A549 (cell line): Measurements from ENCODE around the gene PLCB4. TPM values are rescaled to one million over a fixed set of nuclear protein-coding genes. Genes with fewer than 3 reads are reported as not detected.
"Not testable (repeated sequence)": the region's sequence is repeated elsewhere in the genome, so short reads cannot be mapped to it uniquely, and the experiment has no call there.

ENCODE experiments used
- ATAC-seq, 2 experiments: fragments of 200-7000 bp in 1 of 2; fragments of >200 bp in 1 of 2; cut with Nextera tagmentation in 1 of 2; cut with Tn5 transposase in 1 of 2; 3 replicates each; pipeline versions ENCODE4 v1.8.0 to v1.9.1; 2018 to 2020; ENCODE audit warnings: mild to moderate bottlenecking in 1 of 2, moderate library complexity in 1 of 2
- CTCF ChIA-PET: fragments of 300-600 bp; sonication (Branson Sonifier 250); formaldehyde crosslinking; extraction: SDS; loops from one replicate; lab custom pipeline; 2021; ENCODE audit warnings: antibody characterized with exemption, inconsistent platforms; lab: Yijun Ruan, JAX
- POLR2A ChIA-PET: fragments of 350-600 bp; formaldehyde crosslinking; extraction: SDS; loops from one replicate; lab custom pipeline; 2021; ENCODE audit warnings: antibody characterized with exemption, inconsistent platforms; lab: Yijun Ruan, JAX
- DNase-seq, 2 experiments: peaks; one replicate each; pipeline versions ENCODE4 v3.0.0 to v3.0.0-alpha.2; 2011 to 2016; ENCODE audit warnings: low read depth in 1 of 2, low spot score in 1 of 2
- FAIRE-seq: peaks from 2 replicates; lab custom pipeline; 2011; peaks lifted over from hg19 to GRCh38; lab: Jason Lieb, UNC
- H3K27ac ChIP-seq, 2 experiments: fragments of >200 bp; sonication (Bioruptor Twin); formaldehyde crosslinking; 3 replicates each; pipeline ENCODE4 v1.5.1; 2016 to 2017
- H3K4me1 ChIP-seq: fragments of >200 bp; sonication (Bioruptor Twin); formaldehyde crosslinking; 3 replicates; pipeline ENCODE4 v1.6.1; 2016
- H3K4me2 ChIP-seq: fragments of >200 bp; sonication (Bioruptor Twin); formaldehyde crosslinking; 3 replicates; pipeline ENCODE4 v1.6.1; 2016
- H3K4me3 ChIP-seq: fragments of >200 bp; sonication (Bioruptor Twin); formaldehyde crosslinking; 3 replicates; pipeline ENCODE4 v1.5.1; 2016
- H3K9me3 ChIP-seq: fragments of >200 bp; sonication (Bioruptor Twin); formaldehyde crosslinking; 3 replicates; pipeline ENCODE4 v1.6.1; 2016
- BHLHE40 ChIP-seq: IDR thresholded peaks from 2 replicates; pipeline ENCODE4 v1.6.1; 2012; ENCODE audit warnings: low read depth, low read length, inconsistent platforms
- CBX8 ChIP-seq: fragments of 200-600 bp; sonication (generic); IDR thresholded peaks from 2 replicates; pipeline ENCODE4 v1.6.1; 2016
- CEBPB ChIP-seq, 2 experiments: fragments of >200 bp in 1 of 2; sonication (Bioruptor Twin) in 1 of 2; formaldehyde crosslinking in 1 of 2; IDR thresholded peaks; 2 replicates each; pipeline ENCODE4 v1.6.1; 2012 to 2016
- CHD4 ChIP-seq: fragments of 200-600 bp; sonication (generic); IDR thresholded peaks from 2 replicates; pipeline ENCODE4 v1.6.1; 2016; ENCODE audit warnings: antibody characterized with exemption, mild to moderate bottlenecking, borderline replicate concordance
- ESRRA ChIP-seq: fragments of 150-350 bp; IDR thresholded peaks from 2 replicates; pipeline ENCODE4 v1.6.1; 2014; ENCODE audit warnings: mild to moderate bottlenecking, low read length, borderline replicate concordance
- HOXB13 ChIP-seq: fragments of 250-450 bp; sonication (Bioruptor Pico); IDR thresholded peaks from 2 replicates; pipeline ENCODE4 v1.5.0; 2020; ENCODE audit warnings: low read depth, mild to moderate bottlenecking, moderate library complexity
- HOXB5 ChIP-seq: fragments of 250-450 bp; sonication (Bioruptor Pico); IDR thresholded peaks from 2 replicates; pipeline ENCODE4 v1.5.0; 2020; ENCODE audit warnings: mild to moderate bottlenecking, moderate library complexity
- KDM1A ChIP-seq: fragments of 200-600 bp; sonication (generic); IDR thresholded peaks from 2 replicates; pipeline ENCODE4 v1.6.1; 2016; ENCODE audit warnings: low read depth, mild to moderate bottlenecking
- KDM5A ChIP-seq: fragments of 200-600 bp; sonication (generic); IDR thresholded peaks from 2 replicates; pipeline ENCODE4 v1.6.1; 2016; ENCODE audit warnings: antibody characterized with exemption, mild to moderate bottlenecking
- NR3C1 ChIP-seq: fragments of >200 bp; sonication (Bioruptor Twin); formaldehyde crosslinking; IDR thresholded peaks from 3 replicates; pipeline ENCODE4 v1.6.1; 2017
- POLR2AphosphoS2 ChIP-seq: conservative IDR thresholded peaks from 2 replicates; pipeline ENCODE4 v1.6.1; 2012; ENCODE audit warnings: low read length, improper control_type of control experiment, inconsistent platforms
- RCOR1 ChIP-seq: fragments of 150-350 bp; IDR thresholded peaks from 2 replicates; pipeline ENCODE4 v1.6.1; 2014; ENCODE audit warnings: antibody characterized with exemption, low read length, low read depth
- RFX5 ChIP-seq: fragments of 450-650 bp; IDR thresholded peaks from 2 replicates; pipeline ENCODE4 v1.7.1; 2014; ENCODE audit warnings: antibody characterized with exemption, mild to moderate bottlenecking, moderate library complexity
- RNF2 ChIP-seq: fragments of 200-600 bp; sonication (generic); IDR thresholded peaks from 2 replicates; pipeline ENCODE4 v1.6.1; 2016; ENCODE audit warnings: low read depth, mild to moderate bottlenecking, antibody characterized with exemption, moderate library complexity, borderline replicate concordance
- TFCP2L1 ChIP-seq: fragments of 250-450 bp; sonication (Bioruptor Pico); IDR thresholded peaks from 2 replicates; pipeline ENCODE4 v1.5.0; 2021; ENCODE audit warnings: mild to moderate bottlenecking
- ZC3H11A ChIP-seq: fragments of 450-650 bp; IDR thresholded peaks from 2 replicates; pipeline ENCODE4 v1.6.1; 2014; ENCODE audit warnings: antibody characterized with exemption, mild to moderate bottlenecking
- ZFP36 ChIP-seq: fragments of 450-650 bp; IDR thresholded peaks from 2 replicates; pipeline ENCODE4 v1.6.1; 2014; ENCODE audit warnings: borderline replicate concordance; ENCODE audit not compliant: partially characterized antibody
- WGBS: methylation state at CpG from one replicate; pipeline ENCODE4 v1.1.6; 2017; ENCODE audit errors: missing lambda C conversion rate; 5-methylcytosine and 5-hydroxymethylcytosine counted together
- polyA plus RNA-seq, 4 experiments: library from polyadenylated mRNA; depleted of rRNA in 3 of 4; stranded (reverse); fragments of >200 nt; fragmentation: RNase III in 1 of 4; extraction: RNeasy Plus Mini Kit Qiagen cat#74134 plus additional on column Dnase treatment in 1 of 4; gene quantifications; 2 replicates in 3 of 4; 3 replicates in 1 of 4; pipeline ENCODE4 v1.2.3, GENCODE V29; 2011 to 2017
- TF ChIP-seq, protein P1 (sequence below): fragments of >200 bp; sonication (Bioruptor Twin); formaldehyde crosslinking; IDR thresholded peaks from 2 replicates; pipeline ENCODE4 v1.6.1; 2016
- TF ChIP-seq, protein P2 (sequence below): IDR thresholded peaks from 2 replicates; pipeline ENCODE4 v1.6.1; 2012; ENCODE audit warnings: low read depth, borderline replicate concordance

The PLCB4 gene
- polyA plus RNA-seq, 2 of the 4 experiments (the other 2 are of a cell fraction): 17.1 to 32.1 TPM

GRCh38 chr20:9152139-9152538, 83.3 kb downstream of the PLCB4 start:
- FAIRE-seq, POLR2A ChIA-PET, H3K9me3 ChIP-seq, H3K4me2 ChIP-seq, ATAC-seq, DNase-seq, H3K27ac ChIP-seq, H3K4me3 ChIP-seq: not testable (repeated sequence)
- peaks cover 18% of the 10 kb centered on the region for H3K4me1 ChIP-seq
- 15% methylated on average over 1 of the region's 1 CpG for WGBS
- CTCF ChIA-PET: interaction anchor here (0.6 kb wide), 1 partner anchor 1507 kb away, joined by 3 read pairs; no protein-coding TSS in a partner anchor
- TF ChIP-seq ZFP36: peak; percentile 52

DNA sequence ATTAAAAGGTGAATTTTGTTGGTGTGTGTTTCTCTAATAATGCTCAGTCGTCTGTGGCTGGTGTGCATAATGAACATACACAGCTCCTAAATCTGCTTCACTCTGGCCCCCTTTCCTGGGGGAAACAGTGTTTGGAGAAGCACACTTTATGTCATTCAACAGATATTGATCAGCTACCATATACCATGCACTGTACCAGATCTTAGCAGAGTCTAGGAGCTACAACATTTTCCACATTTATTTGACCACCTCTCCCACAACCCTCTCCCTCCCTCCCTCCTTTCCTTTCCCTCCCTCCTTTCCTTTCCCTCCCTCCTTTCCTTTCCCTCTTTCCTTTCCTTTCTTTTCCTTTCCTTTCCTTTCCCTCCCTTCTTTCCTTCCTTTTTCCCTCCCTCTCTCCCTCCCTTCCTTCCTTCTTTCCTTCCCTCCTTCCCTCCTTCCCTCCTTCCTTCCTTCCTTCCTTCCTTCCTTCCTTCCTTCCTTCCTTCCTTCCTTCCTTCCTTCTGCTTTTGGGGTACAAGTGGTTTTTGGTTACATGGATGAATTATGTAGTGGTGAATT, 85.7 kb downstream of the PLCB4 start:
- no peak for ATAC-seq
- TF ChIP-seq CEBPB (IDR thresholded peaks at IDR 0.05): no peak
- TF ChIP-seq RNF2: no peak
- TF ChIP-seq CHD4: no peak
- TF ChIP-seq ZC3H11A: no peak
- TF ChIP-seq HOXB13: no peak
- no peak for TF ChIP-seq BHLHE40
- TF ChIP-seq, protein P1, sequence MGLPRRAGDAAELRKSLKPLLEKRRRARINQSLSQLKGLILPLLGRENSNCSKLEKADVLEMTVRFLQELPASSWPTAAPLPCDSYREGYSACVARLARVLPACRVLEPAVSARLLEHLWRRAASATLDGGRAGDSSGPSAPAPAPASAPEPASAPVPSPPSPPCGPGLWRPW: no peak
- no peak for TF ChIP-seq RCOR1
- TF ChIP-seq KDM1A: no peak
- TF ChIP-seq, all 56 proteins: peak for 0
- no peak overlapping the region for H3K4me2 ChIP-seq
- no peak overlapping the region for H3K27ac ChIP-seq
- DNase-seq: no peak
- 0 out of 3 replicates have a peak, but pooled peaks cover 4% of the 10 kb centered on the region for H3K9me3 ChIP-seq
- ChIA-PET POLR2A (no interaction called here), CTCF (interaction anchor here (1.1 kb wide), 1 partner anchor 301 kb away, joined by 3 read pairs; no protein-coding TSS in a partner anchor)
- no peaks in the 10 kb centered on the region for H3K4me1 ChIP-seq
- H3K4me3 ChIP-seq: no peak overlapping the region
- FAIRE-seq: no peak
- WGBS: 83% methylated on average over 1 of the region's 1 CpG

DNA sequence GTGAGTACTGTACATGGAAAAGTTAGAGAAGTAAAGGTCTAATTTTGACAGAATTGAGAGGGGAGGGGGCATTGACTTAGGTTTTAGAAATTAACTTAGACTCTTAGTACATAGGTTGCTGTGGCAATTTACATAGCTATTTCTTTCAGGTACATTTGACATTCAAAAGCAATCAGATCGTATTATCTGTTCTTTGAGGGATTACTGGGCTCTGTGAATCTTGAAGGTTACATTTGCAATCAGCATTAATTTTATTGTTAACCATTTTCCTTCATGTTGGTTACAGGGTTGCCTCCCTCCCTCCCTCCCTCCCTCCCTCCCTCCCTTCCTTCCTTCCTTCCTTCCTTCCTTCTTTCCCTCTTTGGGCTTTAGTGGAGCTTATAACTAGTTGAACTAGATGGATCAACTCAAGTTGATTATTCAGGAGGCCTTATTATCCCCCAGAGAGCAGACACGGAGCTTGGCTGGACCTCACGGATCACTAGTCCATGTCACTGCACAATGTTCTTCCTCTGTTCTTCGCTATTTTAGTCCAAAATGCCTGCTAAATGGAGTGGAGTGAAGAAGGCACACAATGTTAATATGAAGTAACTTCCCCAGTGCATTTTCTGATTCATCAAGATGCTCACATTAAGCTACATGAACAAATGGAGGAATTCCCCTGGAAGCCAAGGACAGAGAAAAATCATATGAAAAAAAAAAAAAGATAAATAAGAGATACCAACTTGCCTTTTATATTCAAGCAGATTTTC, 87.8 kb downstream of the PLCB4 start:
- Histone ChIP-seq H3K4me3 (no peak overlapping the region), H3K4me2 (no peak overlapping the region), H3K27ac (no peak overlapping the region), H3K4me1 (peaks cover 9% of the 10 kb centered on the region; the same call in 1 of the 3 replicates), H3K9me3 (0 out of 3 replicates have a peak, but pooled peaks cover 4% of the 10 kb centered on the region)
- WGBS: 98% methylated on average over 4 of the region's 4 CpGs
- no peak for DNase-seq
- no peak for ATAC-seq
- ChIA-PET POLR2A (no interaction called here), CTCF (interaction anchor here (0.8 to 1.8 kb wide), 4 partner anchors 10 to 303 kb away, joined by 3 to 6 read pairs (median 3); no protein-coding TSS in a partner anchor)
- TF ChIP-seq ESRRA (no peak), POLR2AphosphoS2 (no peak)
- TF ChIP-seq, protein P2, sequence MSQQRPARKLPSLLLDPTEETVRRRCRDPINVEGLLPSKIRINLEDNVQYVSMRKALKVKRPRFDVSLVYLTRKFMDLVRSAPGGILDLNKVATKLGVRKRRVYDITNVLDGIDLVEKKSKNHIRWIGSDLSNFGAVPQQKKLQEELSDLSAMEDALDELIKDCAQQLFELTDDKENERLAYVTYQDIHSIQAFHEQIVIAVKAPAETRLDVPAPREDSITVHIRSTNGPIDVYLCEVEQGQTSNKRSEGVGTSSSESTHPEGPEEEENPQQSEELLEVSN: no peak
- FAIRE-seq: no peak

DNA sequence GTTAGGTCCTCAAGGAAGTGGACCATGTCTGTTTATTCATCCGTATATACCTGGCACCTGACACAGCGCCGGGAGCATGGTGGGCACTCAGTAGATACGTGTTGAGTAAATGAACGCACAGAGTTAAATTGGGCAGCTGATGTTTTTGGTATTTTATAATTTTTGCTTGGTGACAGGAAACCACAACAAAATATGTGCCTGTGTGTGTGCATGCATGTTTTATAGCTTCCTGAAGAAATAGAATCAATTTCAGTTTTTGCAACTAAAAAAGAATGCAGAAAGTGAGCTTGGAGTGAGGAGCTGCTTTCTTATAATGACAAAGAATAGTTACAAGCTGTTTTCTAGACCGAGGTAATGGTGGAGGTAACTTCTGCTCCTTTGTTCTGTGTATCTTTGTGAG, 91.4 kb downstream of the PLCB4 start:
- TF ChIP-seq RFX5 (no peak), HOXB5 (CRISPR knock-in tag) (no peak), POLR2AphosphoS2 (no peak), KDM5A (no peak), TFCP2L1 (CRISPR knock-in tag) (no peak), CEBPB (IDR thresholded peaks at IDR 0.05) (no peak), CBX8 (no peak), NR3C1 (no peak), ZFP36 (no peak)
- TF ChIP-seq, protein P1: no peak
- no peak for FAIRE-seq
- H3K9me3 ChIP-seq: no peaks in the 10 kb centered on the region
- H3K27ac ChIP-seq: 0 out of 6 replicates have a peak overlapping the region, but pooled peaks of 1 of the 2 experiments have one; percentile 5
- H3K4me2 ChIP-seq: no peak overlapping the region
- CTCF ChIA-PET: interaction anchor here (0.9 to 1.8 kb wide), 2 partner anchors 10 to 273 kb away, joined by 3 to 6 read pairs; no protein-coding TSS in a partner anchor
- 79% methylated on average over 6 of the region's 6 CpGs for WGBS
- DNase-seq: no peak
- peaks cover 12% of the 10 kb centered on the region; the same call in 2 of the 3 replicates for H3K4me1 ChIP-seq
- ATAC-seq: no peak; a peak in 1 of 6 replicates
- H3K4me3 ChIP-seq: no peak overlapping the region
- POLR2A ChIA-PET: no interaction called here
